GM18951 (cell line): ENCODE results near the gene FOXP1.

Experiments used
- POLR2A ChIP-seq: IDR thresholded peaks from 4 replicates; pipeline ENCODE4 v1.6.1; 2011; ENCODE audit warnings: mild to moderate bottlenecking; ENCODE audit not compliant: insufficient read length, insufficient read depth; ENCODE audit errors: extremely low read depth
- in situ Hi-C: fragments of 300-500 bp; cut with MboI; formaldehyde crosslinking; loops from one replicate; pipeline ENCODE4 v1.12.0; 2022; ENCODE audit warnings: low sequenced_read_pairs, mixed read lengths, inconsistent platforms; ENCODE audit not compliant: unreplicated experiment

The FOXP1 gene

GRCh38 chr3:71582612-71583565, 639 bp downstream of the FOXP1 start:
- TF ChIP-seq POLR2A = no peak
- in situ Hi-C loops = loop anchor here (25.0 kb wide), 1 partner anchor 571 kb away; no protein-coding TSS in a partner anchor

- in situ Hi-C loops = loop anchor here (25.0 kb wide), 1 partner anchor 570 kb away; no protein-coding TSS in a partner anchor
- no peak for TF ChIP-seq POLR2A
Observed at GRCh38 chr3:71582036-71582611, 1.4 kb downstream of the FOXP1 start.

- no peak for TF ChIP-seq POLR2A
- in situ Hi-C loops = loop anchor here (25.0 kb wide), 1 partner anchor 569 kb away; no protein-coding TSS in a partner anchor
Observed at GRCh38 chr3:71581457-71582035, 2.0 kb downstream of the FOXP1 start.

GRCh38 chr3:71580636-71581456, 2.7 kb downstream of the FOXP1 start:
- no peak for TF ChIP-seq POLR2A
- in situ Hi-C loops = loop anchor here (25.0 kb wide), 1 partner anchor 569 kb away; no protein-coding TSS in a partner anchor

- in situ Hi-C loops = loop anchor here (25.0 kb wide), 1 partner anchor 568 kb away; no protein-coding TSS in a partner anchor
- no peak for TF ChIP-seq POLR2A
Observed at GRCh38 chr3:71579935-71580406, 3.6 kb downstream of the FOXP1 start.

- in situ Hi-C loops = loop anchor here (25.0 kb wide), 1 partner anchor 567 kb away; no protein-coding TSS in a partner anchor
- TF ChIP-seq POLR2A = no peak
Observed at GRCh38 chr3:71579326-71579934, 4.1 kb downstream of the FOXP1 start.

- in situ Hi-C loops = loop anchor here (25.0 kb wide), 1 partner anchor 566 kb away; no protein-coding TSS in a partner anchor
- TF ChIP-seq POLR2A = no peak
Observed at GRCh38 chr3:71578054-71578751, 5.3 kb downstream of the FOXP1 start.

- no peak for TF ChIP-seq POLR2A
- in situ Hi-C loops = loop anchor here (25.0 kb wide), 1 partner anchor 565 kb away; no protein-coding TSS in a partner anchor
Observed at GRCh38 chr3:71577011-71577410, 6.5 kb downstream of the FOXP1 start.

- TF ChIP-seq POLR2A = no peak
- in situ Hi-C loops = loop anchor here (25.0 kb wide), 1 partner anchor 563 kb away; no protein-coding TSS in a partner anchor
Observed at GRCh38 chr3:71575433-71575832, 8.1 kb downstream of the FOXP1 start.

- in situ Hi-C loops = no loop called here
- TF ChIP-seq POLR2A = no peak
Observed at GRCh38 chr3:71573181-71573580, 10.3 kb downstream of the FOXP1 start.

- no peak for TF ChIP-seq POLR2A
- in situ Hi-C loops = no loop called here
Observed at GRCh38 chr3:71570546-71570945, 13.0 kb downstream of the FOXP1 start.
